Mononuclear cell (primary cell): Measurements from ENCODE around the gene KL. TPM values are rescaled to one million over a fixed set of nuclear protein-coding genes. Genes with fewer than 3 reads are reported as not detected.

Experiments
- H3K27me3 ChIP-seq: 2 replicates; pipeline ENCODE4 v1.6.0; 2011; ENCODE audit warnings: low read length, control low read depth; ENCODE audit not compliant: insufficient read depth
- H3K4me1 ChIP-seq: 2 replicates; pipeline ENCODE4 v1.5.1; 2011; ENCODE audit warnings: mild to moderate bottlenecking, low read length, control low read depth; ENCODE audit not compliant: insufficient read depth
- H3K4me3 ChIP-seq: 2 replicates; pipeline ENCODE4 v1.5.1; 2011; ENCODE audit warnings: mild to moderate bottlenecking, low read length, moderate library complexity
- H3K9me3 ChIP-seq: 2 replicates; pipeline ENCODE4 v1.5.1; 2011; ENCODE audit warnings: low read depth, mild to moderate bottlenecking, control low read depth, low read length
- total RNA-seq: library from RNA; depleted of rRNA; stranded (reverse); fragments of >200 nt; gene quantifications from one replicate; pipeline ENCODE4 v1.2.3, GENCODE V29; 2012

Gene KL
- total RNA-seq, 1 donor = 0.10 TPM

DNA sequence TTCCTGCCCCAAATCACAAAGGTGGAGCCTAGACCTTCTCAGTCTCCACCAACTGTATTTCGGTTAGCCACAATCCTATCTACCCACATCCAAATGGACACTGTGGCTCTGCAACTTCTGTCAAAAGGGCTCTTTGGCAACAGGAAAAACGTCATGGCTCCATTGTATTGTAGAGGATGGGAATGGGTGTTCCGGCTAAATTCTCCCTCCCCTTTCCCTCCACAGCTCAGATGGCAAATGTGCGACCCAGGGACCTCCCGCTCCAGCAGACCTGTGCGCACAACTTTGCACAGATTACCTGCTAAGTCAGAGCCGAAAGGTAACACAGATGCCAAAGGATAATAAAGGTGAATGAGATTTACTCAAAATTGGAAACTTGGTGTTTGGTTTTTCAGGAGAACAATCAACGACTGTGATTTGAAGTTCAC lies 968 bp upstream of the KL start:
- Histone ChIP-seq H3K27me3 (peaks cover 62% of the 10 kb centered on the region), H3K4me1 (peaks cover 23% of the 10 kb centered on the region), H3K4me3 (no peak overlapping the region), H3K9me3 (no peaks in the 10 kb centered on the region)

DNA sequence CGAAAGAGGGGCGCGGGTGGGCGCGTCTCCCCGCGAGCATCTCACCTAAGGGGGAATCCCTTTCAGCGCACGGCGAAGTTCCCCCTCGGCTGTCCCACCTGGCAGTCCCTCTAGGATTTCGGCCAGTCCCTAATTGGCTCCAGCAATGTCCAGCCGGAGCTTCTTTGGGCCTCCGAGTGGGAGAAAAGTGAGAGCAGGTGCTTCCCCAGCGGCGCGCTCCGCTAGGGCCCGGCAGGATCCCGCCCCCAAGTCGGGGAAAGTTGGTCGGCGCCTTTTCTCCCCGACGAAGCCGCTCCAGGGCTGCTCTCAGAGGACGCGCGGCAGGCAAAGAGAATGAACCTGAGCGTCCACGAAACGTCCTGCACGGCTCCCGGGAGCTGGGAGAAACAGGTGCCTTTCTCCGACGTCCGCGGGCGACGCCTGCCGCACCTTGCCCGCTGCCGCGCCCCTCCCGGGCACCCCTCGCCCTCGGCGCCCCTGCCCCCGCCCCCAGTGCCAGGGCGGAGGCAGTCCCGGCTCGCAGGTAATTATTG lies 366 bp upstream of the KL start:
- Histone ChIP-seq H3K4me1 (peaks cover 23% of the 10 kb centered on the region), H3K4me3 (no peak overlapping the region), H3K9me3 (no peaks in the 10 kb centered on the region), H3K27me3 (peaks cover 67% of the 10 kb centered on the region)

DNA sequence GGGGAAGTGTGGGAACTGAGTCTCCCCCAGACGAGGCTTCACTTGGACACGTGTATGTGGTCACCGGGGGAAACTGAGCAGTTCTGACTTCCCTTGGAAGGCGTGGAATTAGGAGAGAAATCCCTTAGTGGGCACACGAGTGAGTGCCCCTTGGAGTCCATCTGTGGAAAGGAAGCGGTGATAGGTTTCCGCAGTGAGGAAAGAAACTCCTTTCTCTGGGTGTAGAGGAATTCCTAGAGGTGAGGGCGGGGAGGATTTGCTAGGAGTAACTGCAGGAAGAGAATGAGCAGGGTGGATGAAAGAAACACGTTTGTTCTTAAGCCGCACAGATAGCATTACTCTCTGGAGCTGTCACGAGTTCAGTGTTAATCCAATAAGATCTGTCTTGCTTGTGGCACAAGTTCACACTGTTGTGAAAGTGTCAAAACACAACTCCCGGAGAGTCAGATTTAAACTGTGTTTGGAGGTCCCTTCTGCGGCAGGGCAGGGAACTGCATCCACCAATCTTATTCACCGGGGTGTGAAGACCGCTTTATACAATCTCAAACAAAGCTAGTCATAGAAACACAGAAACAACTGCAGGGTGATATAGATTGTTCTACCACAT lies 1.2 kb downstream of the KL start:
- peaks cover 23% of the 10 kb centered on the region for H3K4me1 ChIP-seq
- H3K4me3 ChIP-seq = peak overlapping the region; percentile 18
- H3K27me3 ChIP-seq = peaks cover 64% of the 10 kb centered on the region
- H3K9me3 ChIP-seq = no peaks in the 10 kb centered on the region

DNA sequence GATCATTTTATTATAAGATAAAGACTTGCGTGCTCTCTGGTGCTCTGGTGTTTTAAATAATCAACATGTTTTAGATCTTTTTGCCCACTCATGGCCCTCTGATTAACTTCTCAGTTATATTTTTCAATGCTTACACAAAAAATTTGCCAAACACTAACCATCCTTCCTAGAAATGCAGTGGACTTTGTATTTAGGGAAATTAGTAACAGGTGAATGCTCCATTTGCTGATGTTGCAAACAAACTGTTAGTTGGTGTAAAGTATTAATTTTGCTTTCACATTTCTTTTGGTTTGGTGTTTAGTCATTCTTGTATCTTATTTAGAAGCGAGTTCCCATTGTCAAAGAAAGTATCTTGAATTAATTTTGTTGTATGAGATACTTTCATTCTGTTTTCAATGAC lies 2.7 kb downstream of the KL start:
- H3K9me3 ChIP-seq = no peaks in the 10 kb centered on the region
- peaks cover 23% of the 10 kb centered on the region for H3K4me1 ChIP-seq
- H3K27me3 ChIP-seq = peaks cover 59% of the 10 kb centered on the region
- no peak overlapping the region for H3K4me3 ChIP-seq

DNA sequence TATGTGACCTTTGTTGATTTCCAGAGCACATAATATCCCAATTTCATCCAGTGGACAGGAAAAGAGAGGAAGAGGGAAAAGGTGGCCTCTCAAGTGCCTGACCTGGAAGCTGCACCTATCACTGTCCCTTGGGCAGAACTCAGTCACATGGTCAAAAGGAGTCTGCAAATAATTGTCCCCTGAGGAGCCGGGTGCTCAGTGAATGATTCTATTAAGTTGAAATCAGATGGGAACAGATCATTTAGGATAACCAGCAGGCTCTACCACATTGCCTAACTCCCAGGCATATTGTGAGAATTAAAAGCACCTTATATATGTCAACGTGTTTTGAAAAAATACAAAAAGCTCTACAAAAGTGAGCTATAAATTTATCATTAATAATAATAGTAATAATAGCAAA lies 6.8 kb downstream of the KL start:
- Histone ChIP-seq H3K9me3 (no peaks in the 10 kb centered on the region), H3K4me1 (no peaks in the 10 kb centered on the region), H3K27me3 (peaks cover 27% of the 10 kb centered on the region), H3K4me3 (no peak overlapping the region)

DNA sequence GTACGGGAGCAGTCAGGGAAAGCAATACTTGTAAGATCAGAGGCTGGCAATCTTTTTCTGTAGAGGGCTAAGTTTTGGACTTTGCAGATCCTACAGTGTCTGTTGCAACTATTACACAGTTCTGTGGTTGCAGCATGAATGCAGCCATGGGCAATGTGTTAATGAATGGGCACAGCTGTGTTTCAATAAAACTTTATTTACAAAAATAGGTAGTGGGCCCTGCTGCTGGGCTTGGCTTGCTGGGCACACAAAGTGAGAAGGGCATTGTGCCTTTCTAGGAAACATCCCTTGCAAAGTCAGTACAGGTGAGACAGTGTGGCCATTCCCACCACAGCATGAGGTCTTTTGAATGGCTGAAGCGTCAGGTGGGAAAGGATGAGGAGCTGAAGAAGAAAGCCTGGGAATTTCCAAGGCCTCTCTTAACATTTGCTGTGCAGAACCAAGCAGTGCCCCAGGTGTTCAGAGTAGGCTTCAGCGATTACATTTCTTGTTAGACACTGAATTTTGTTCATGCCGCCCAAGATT lies 9.1 kb downstream of the KL start:
- Histone ChIP-seq H3K4me3 (no peak overlapping the region), H3K4me1 (no peaks in the 10 kb centered on the region), H3K27me3 (peaks cover 9% of the 10 kb centered on the region), H3K9me3 (no peaks in the 10 kb centered on the region)

DNA sequence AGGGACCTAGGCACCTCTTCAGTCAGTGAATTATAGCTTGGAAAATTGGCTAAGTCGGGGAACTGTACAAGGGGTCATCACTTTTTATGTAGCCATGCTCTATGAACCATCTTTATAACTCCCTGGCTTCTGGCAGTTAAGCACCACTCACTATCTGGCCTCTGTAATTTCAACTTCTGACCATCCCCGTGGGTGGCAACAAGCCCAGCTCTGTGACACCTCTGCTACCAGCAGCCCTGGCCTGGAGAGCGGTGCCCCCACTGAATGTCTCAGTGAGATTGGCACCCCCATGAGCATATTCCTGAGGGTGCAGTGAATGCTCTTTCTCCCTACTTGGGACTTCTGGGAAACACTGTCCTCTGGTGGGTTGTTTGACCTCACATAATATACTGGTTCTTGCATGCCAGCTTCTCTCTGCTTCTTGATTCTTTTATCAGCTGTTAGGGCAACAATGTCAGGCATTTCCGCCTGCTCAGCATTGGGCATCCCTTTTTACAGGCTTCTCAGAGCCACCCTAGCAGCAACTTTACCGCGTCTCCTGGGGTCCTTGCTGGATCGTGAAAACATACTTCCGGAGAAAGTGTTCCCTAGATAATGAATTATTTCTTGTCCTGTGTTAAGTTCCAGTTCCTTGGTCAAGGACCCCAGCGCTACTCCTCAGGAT lies 10.4 kb downstream of the KL start:
- Histone ChIP-seq H3K27me3 (peaks cover 5% of the 10 kb centered on the region), H3K4me3 (no peak overlapping the region), H3K9me3 (no peaks in the 10 kb centered on the region), H3K4me1 (no peaks in the 10 kb centered on the region)

DNA sequence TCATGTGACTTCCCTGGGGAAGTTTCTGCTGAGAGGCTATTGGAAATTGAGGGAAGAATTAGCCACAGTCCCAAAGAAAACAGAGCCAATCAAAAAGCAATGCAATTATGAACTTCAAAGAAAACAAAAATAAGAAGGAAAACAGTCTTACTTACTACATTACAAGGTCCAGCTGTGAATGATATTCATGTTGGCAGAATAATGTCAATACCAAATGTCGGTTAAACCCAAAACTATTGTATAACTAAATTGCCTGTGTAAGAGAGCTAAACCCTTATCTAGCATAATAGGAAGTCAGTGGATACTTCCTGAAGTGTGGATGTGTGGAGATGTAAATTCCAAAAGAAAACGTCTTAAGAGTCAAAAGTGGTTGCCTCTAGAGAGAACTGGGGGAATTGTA lies 12.4 kb downstream of the KL start:
- H3K4me3 ChIP-seq = no peak overlapping the region
- no peaks in the 10 kb centered on the region for H3K27me3 ChIP-seq
- H3K9me3 ChIP-seq = no peaks in the 10 kb centered on the region
- peaks cover 9% of the 10 kb centered on the region for H3K4me1 ChIP-seq

DNA sequence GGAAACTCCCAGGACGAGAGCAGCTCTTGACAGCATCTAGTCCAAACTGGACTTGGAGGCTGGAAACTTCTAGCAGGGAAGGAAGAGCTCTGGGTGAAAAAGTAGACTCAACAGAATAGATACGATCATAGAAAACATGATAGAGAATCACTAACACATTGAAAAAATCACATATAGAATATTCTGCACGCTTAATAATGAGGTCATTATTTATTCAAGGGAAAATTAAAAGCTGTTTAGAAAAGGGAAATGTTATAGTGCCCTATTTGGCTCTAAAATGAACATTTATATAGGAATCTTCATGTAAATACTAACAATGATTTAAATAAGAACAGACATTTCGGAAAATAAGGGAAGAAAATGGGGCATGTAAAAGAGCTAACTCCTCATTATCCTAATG lies 15.1 kb downstream of the KL start:
- no peak overlapping the region for H3K4me3 ChIP-seq
- H3K9me3 ChIP-seq = no peaks in the 10 kb centered on the region
- H3K4me1 ChIP-seq = peaks cover 23% of the 10 kb centered on the region
- H3K27me3 ChIP-seq = no peaks in the 10 kb centered on the region

DNA sequence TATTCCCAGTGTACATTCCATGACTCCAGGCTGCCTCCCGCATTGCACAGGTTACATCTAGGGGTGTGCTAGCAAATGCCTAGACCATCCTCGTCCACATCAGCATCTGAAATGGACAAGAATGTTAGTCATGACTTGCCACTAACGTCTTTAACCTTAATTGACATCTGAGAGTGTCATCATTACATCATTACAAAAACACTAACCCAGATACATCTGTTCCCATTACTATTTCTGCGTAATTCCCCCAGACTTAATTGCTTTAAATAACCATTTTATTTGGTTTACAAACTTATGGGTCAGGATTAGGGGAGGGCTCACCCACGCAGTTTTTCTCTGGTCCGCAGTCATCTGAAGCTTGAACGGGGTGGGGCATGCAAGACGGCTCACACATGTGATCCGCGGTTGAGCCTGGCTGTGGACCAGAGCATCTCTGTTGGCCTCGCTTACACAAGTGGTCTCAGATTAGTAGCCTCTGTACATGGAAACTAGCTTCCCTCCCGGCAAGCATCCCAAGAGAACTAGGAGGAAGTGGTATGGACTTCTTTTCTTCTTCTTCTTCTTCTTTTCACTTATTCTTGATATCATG lies 15.9 kb downstream of the KL start:
- Histone ChIP-seq H3K9me3 (no peaks in the 10 kb centered on the region), H3K27me3 (no peaks in the 10 kb centered on the region), H3K4me1 (peaks cover 24% of the 10 kb centered on the region), H3K4me3 (no peak overlapping the region)

DNA sequence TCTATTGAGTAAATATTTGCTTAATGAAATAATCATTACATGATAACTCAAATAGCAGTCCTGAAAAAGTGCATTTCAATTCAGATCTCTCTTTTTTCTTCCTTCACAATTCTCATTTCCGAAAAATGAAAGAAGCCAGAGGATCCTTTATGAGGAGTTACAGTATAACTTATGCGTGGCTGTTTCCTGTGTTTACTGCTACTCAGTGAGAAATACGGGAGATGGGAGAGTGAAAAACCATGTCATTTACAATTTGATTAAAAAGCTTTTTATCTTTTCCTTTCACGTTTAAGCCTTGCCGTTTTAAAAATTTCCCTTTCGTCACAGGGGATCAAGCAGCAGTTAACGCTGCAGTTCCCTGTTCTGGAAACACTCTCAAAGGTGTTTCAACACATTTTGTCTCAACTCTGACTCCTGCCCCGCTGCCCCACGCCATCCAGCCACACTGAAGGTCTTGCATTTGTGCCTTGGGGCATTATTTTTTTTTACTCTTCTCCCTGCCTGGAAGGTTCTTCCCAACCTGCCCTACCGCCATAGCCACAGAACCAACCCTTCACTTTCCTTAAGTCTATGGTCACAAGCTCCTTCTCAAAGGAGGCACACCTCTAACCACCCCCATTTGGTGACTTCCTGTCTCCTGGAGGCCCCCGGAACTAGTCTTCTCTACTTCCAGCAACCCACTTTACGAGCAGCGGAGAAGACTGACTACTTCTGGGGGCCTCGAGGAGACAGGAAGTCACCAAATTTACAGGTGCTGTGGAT lies 17.0 kb downstream of the KL start:
- Histone ChIP-seq H3K27me3 (no peaks in the 10 kb centered on the region), H3K4me3 (peak overlapping the region; percentile 19), H3K9me3 (no peaks in the 10 kb centered on the region), H3K4me1 (peaks cover 24% of the 10 kb centered on the region)

DNA sequence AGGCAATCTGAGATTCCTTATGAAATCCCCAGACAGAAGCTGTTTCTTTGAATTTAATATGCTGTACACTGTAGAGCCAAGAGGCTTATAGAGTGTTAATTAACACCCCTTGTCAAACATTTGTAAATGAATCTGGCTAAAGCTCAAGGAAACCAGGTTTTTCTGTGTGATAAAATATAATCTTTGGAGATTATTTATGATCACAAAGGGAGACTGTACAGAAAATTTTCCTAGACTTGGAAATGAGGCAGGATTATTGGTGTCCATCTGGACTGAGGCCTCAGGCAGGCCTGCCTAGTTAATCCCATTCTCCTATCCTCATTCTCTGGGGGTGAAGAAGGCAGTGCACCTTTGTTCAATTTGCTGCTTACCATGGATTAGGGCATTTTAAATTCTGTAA lies 17.8 kb downstream of the KL start:
- Histone ChIP-seq H3K9me3 (no peaks in the 10 kb centered on the region), H3K4me3 (no peak overlapping the region), H3K4me1 (peaks cover 24% of the 10 kb centered on the region), H3K27me3 (no peaks in the 10 kb centered on the region)

DNA sequence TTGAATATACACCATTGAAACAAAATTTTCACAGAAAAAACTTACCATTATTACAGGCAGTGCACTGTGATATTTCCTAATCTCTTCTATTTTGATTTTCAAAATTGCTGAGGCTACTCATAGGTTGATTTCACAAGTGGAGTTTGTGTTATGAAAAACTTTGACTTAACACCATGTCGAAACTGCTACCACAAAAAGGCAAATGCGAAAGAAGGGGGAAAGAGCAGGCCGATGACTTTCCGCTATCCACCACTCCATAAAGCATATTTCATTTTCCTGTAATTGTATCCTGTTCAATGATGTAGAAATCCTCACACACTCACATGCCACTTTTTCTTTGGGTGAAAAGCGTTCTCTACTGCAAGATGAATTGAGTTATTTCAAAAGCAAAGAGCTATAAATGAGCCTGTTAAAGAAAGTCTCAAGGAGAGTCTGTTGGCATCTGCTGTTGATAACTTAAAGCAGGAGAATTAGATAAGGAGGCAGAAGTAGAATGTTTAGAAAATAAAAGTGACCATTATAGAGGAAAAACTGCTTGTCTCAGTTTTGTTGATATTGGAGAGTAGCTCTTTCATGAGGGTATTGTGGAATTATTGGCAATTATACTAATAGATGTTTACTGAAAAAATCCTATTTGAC lies 18.8 kb downstream of the KL start:
- no peaks in the 10 kb centered on the region for H3K9me3 ChIP-seq
- H3K4me1 ChIP-seq = peaks cover 24% of the 10 kb centered on the region
- no peak overlapping the region for H3K4me3 ChIP-seq
- no peaks in the 10 kb centered on the region for H3K27me3 ChIP-seq

DNA sequence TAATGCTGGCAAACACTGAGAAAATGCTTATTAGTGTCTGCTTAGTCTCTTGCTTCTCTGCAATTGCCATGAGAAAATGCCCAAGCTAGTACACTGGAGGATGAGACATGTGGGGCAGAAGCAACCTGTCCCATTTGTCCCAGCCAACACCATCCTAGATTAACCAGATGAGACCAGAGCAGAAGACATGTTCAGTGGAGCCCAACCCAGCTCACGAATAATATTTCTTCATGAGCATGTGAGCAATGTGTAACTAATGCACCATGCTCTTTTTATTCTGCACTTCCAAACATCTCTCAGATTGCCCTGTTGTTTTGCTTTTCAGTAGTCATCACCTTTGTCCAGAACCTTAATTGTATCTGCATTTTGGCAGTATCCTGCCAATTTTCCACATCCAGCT lies 21.4 kb downstream of the KL start:
- peaks cover 21% of the 10 kb centered on the region for H3K4me1 ChIP-seq
- no peaks in the 10 kb centered on the region for H3K27me3 ChIP-seq
- no peak overlapping the region for H3K4me3 ChIP-seq
- H3K9me3 ChIP-seq = no peaks in the 10 kb centered on the region
